Activated naive CD4-positive, alpha-beta T cell treated with Interleukin-2 at 50 U/mL for 16 hours (primary cell): ENCODE measurements around the gene EEF1AKMT3.
"Not testable (repeated sequence)": the region's sequence is repeated elsewhere in the genome, so short reads cannot be mapped to it uniquely, and the experiment has no call there.

Source experiments
- DNase-seq: peaks from one replicate; pipeline ENCODE4 v3.0.0-alpha.2; 2020

Gene EEF1AKMT3

DNA sequence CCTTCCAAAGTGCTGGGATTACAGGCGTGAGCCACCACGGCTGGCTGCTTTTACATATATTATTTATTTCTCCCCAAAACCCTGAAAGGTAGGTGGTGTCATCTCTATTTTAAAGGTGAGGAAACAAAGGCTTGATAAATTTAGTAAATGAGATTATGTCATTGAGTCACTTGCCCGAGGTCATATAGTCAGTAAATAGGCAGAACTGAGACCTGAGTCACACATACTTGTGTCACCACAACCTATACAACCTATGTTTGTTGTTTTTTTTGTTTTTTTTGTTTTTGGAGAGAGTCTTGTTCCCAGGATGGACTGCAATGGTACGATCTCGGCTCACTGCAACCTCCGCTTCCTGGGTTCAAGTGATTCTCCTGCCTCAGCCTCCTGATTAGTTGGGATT, 22.9 kb downstream of the EEF1AKMT3 start:
- no peak for DNase-seq

GRCh38 chr12:57796996-57797395, 24.6 kb downstream of the EEF1AKMT3 start:
- no peak for DNase-seq

GRCh38 chr12:57797933-57798332, 25.5 kb downstream of the EEF1AKMT3 start:
- DNase-seq, result no peak

DNA sequence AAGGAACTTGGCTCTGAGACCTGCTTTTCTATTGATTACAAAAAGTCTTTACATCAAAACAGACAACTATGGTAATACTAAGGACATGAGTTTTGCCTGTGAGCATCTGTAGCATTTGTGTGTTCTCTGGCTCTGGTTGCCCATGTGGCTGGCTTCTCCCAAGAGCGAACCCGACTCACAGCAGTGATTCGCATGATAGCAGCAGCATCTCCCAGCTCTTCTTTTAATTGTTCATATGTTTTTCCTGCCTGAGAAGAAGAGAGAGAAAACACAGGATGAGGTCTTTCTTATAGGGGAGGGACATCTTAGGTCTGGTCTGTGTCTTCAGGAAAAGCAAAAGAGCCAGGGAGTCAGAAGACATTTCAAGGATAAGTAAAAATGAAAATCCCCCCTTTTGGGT, 28.6 kb downstream of the EEF1AKMT3 start:
- DNase-seq, result no peak

GRCh38 chr12:57802607-57803006, 30.2 kb downstream of the EEF1AKMT3 start:
- no peak for DNase-seq

DNA sequence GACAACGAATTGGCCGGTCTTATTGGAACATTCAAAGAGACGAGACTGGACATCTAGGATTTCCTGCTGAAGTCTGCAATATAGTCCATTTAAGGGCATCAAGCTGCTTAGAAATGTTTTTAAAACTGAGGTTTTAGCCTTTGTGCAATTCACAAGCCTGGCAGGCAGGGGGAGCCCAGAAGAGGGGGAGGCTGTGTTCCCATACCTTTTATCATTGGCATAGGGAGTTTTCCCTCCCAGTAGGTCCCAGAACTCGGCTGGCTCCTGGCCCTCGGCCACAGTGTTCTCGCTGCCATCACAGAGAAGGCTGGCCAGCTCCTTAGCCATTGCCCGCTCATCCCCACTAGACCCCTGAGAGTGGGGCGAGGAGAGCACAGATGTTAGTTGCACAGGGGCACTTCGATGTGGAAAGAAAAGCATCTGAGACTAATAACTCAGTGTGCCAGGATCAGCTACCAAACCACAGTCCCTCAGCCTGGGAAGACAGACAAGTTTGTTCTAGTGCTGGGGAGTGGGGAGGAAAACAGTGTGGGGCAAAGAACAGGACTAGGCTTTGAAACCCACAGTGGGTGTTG, 31.0 kb downstream of the EEF1AKMT3 start:
- DNase-seq, result peak; percentile 27

DNA sequence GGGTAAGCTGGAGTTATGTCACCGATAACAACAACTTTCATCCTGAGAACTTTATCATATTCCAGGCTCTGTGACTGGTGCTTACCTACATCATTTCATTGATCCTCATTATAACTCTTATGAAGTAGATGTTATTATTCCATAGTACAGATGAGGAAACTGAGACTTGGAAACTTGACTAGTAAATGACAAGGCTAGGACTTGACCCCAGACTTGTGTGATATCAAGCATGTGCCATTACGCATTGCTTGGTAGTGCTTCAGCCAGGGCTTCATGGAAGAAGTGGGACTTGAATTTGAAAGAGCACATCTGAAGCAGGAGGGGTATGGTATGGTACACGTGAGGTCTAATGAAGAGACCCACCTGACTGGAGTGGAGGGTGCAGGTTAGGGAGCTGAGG, 34.3 kb downstream of the EEF1AKMT3 start:
- no peak for DNase-seq

DNA sequence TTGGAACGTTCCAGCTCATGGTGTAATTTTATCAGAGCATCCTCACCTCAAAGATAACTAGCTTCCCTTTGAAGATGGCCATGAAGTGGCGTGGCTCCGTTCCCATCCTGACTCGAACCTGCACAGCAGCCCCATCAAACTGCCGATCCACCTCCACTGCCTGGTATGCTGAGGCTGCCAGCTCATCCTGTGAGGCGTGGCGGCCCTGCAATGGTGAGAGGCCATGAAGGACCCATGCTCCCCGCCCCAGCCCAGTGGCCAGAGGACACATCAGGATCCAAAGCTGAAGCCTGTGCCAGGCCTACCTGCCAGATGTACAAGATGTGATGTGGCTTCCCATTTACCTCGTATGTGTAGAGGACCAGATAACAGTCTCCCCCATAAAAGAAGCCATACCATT, 34.9 kb downstream of the EEF1AKMT3 start:
- DNase-seq, result no peak

DNA sequence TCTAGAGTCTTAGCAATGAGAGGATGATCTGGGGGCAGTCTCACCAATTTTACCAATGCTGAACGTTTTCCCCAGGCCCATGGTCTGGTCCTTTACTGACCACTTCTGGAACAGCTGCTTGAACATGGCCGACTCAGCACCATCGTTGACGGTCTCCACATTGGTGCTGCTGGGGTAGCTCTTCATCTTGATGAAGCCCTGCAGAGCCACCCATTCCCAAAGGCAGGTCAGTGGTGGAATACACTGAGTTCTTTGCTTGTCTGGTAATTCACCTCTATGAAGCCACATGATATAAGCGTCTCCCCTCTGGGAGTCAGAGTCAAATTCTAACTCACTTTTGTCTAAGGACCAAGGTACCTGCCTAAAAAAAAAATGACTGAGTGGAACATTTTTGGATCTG, 35.9 kb downstream of the EEF1AKMT3 start:
- DNase-seq, result no peak

GRCh38 chr12:57809425-57809824, 37.0 kb downstream of the EEF1AKMT3 start:
- DNase-seq, result no peak

DNA sequence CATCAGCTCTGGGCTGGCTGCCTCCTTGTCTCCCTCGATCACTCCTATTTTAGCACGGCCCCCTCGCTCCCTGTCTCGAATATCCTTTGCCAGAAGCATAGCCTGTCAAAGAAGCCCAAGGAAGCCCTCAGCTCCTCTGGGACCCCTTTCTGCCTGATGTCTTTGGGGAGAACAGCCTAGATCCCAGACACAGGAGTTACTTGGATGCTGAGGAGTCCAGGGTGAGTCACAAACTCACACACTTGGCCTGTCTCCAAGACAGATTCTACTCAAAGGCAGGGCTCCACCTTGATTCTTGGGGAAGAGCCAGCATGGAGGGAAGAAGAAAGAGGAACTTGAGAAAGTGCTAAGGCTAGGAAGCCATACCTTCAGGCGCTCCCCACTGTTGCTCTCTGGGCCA, 38.0 kb downstream of the EEF1AKMT3 start:
- no peak for DNase-seq

GRCh38 chr12:57811028-57811755, 38.8 kb downstream of the EEF1AKMT3 start:
- DNase-seq, result no peak

- DNase-seq, result no peak
These were observed 40.9 kb downstream of the EEF1AKMT3 start for GRCh38 chr12:57813111-57813970.

GRCh38 chr12:57813971-57814772, 41.8 kb downstream of the EEF1AKMT3 start:
- no peak for DNase-seq

GRCh38 chr12:57815177-57816000, 43.0 kb downstream of the EEF1AKMT3 start:
- no peak for DNase-seq

DNA sequence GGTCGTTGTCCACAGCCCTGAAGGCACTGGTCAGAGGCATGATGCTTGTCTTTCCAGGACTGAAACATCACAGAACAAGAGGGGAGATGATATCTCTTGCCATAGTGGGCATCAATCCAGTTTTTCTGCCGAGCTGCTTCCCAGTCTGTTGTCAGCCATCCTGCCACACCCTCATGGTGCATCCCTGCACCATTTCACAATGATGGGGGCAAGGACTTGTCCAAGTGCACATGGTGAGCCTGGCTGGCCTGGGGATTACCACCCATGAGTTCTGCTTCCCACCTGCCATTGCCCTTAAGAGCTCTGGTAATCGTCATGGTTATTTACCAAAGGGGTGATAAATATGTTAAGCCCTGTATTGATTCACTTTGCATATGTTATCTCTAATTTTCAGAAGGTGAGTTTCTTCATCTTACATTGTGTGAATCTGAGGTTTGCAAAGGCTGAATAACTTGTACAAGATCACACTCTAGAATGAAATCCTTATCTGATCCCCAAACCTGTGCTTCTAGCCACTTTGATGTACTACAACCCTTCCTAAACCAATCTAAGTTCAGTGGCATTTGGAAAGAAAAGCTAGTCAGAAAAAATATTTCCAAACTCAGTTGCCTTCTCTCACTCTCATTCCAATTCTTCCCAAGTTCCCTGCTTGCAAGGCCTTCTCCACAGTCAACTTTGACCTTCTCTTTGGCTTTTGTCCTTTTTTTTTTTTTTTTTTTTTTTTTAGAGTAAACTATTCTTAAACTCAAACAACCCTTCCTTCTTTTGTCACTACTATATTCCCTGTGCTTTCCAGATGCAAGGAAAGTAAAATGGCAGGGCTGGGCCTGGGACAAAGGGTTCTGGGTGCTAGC, 43.8 kb downstream of the EEF1AKMT3 start:
- DNase-seq, result no peak

GRCh38 chr12:57816855-57817151, 44.4 kb downstream of the EEF1AKMT3 start:
- no peak for DNase-seq

DNA sequence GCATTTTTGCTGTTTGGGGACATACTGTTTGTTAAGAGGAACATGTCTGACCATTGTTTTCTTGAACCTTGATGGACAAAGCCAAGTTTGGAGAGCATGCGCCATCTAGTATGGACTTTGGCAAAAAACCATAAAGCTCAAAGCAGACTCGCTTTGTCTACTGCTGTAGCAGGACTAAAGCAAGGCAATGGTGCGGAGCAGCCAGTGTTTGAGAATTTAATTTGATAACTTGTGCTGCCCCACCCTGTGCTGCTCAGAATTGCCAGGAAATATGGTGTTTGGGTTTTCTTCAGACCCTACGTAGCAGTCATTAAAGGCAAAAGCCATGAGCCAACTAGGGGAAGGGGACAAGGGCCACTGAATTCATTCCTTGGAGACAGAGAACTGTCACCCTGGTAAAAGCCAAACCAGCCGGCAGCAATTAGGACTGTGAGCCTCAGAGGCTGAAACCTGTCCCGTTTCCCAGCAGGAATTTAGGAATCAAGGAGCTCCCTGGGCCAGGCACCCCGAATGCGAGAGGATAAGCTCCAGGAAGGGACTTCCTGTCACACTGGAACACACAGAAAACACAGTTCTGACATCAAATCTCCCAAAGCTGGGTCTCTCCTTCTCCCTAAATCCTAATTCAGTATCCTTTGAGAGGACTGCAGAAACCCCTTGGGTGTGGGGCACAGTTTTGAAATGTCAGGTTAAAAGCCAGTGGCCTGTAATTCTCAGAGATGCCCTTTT, 45.0 kb downstream of the EEF1AKMT3 start:
- DNase-seq, result no peak

DNA sequence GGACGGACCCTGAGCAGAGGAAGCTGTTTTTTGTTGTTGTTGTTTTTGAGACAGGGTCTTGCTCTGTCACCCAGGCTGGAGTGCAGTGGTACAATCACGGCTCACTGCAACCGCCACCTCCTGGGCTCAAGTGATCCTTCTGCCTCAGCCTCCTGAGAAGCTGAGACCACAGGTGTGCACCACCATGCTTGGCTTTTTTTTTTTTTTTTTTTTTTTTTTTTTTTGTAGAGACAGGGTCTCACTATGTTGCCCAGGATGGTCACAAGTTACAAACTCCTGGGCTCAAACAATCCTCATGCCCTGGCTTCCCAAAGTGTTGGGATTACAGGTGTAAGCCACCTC, 45.5 kb downstream of the EEF1AKMT3 start:
- not testable (repeated sequence) for DNase-seq

- not testable (repeated sequence) for DNase-seq
These were observed 47.7 kb downstream of the EEF1AKMT3 start for GRCh38 chr12:57820119-57820518.

GRCh38 chr12:57821015-57821414, 48.6 kb downstream of the EEF1AKMT3 start:
- DNase-seq, result not testable (repeated sequence)
